ACC112 (cell line): Measurements from ENCODE around the gene AP2S1.
A peak's percentile ranks its signal among the peaks of the same experiment; 100 is the strongest.
"Not testable (repeated sequence)": the region's sequence is repeated elsewhere in the genome, so short reads cannot be mapped to it uniquely, and the experiment has no call there.

Experiments used
- H2AFZ ChIP-seq: fragments of 200-600 bp; sonication (generic); one replicate; pipeline ENCODE4 v1.6.0; 2017; ENCODE audit warnings: antibody characterized with exemption, low read length; ENCODE audit not compliant: unreplicated experiment
- H3K27ac ChIP-seq: fragments of 200-600 bp; sonication (generic); 2 replicates; pipeline ENCODE4 v1.5.1; 2014; ENCODE audit warnings: low read depth, mild to moderate bottlenecking, antibody characterized with exemption, low read length, moderate library complexity
- H3K27me3 ChIP-seq: fragments of 200-600 bp; sonication (generic); 2 replicates; pipeline ENCODE4 v1.6.1; 2014; ENCODE audit warnings: mild to moderate bottlenecking, antibody characterized with exemption, low read length, moderate library complexity, mixed read lengths; ENCODE audit not compliant: insufficient read depth
- H3K36me3 ChIP-seq: fragments of 200-600 bp; sonication (generic); 2 replicates; pipeline ENCODE4 v1.6.1; 2016; ENCODE audit warnings: mild to moderate bottlenecking, antibody characterized with exemption, low read length, moderate library complexity, mixed read lengths; ENCODE audit not compliant: insufficient read depth
- H3K4me1 ChIP-seq: fragments of 200-600 bp; sonication (generic); one replicate; pipeline ENCODE4 v1.6.1; 2016; ENCODE audit warnings: low read length, mixed read lengths; ENCODE audit not compliant: insufficient read depth, unreplicated experiment, control insufficient read depth
- H3K4me3 ChIP-seq: fragments of 200-600 bp; sonication (generic); 2 replicates; pipeline ENCODE4 v1.5.1; 2014; ENCODE audit warnings: mild to moderate bottlenecking, low read depth, low read length
- H3K79me2 ChIP-seq: fragments of 200-600 bp; sonication (generic); one replicate; pipeline ENCODE4 v1.6.0; 2016; ENCODE audit warnings: low read length; ENCODE audit not compliant: control insufficient read depth, unreplicated experiment, insufficient read depth

Gene AP2S1

GRCh38 chr19:46882751-46883150 is 32.1 kb upstream of the AP2S1 start:
- H3K36me3 ChIP-seq, H3K4me3 ChIP-seq, H3K27me3 ChIP-seq, H2AFZ ChIP-seq, H3K27ac ChIP-seq: not testable (repeated sequence)
- Histone ChIP-seq H3K79me2 (peaks cover 57% of the 10 kb centered on the region), H3K4me1 (peaks cover 41% of the 10 kb centered on the region)

GRCh38 chr19:46882034-46882433 is 31.4 kb upstream of the AP2S1 start:
- H3K27ac ChIP-seq: no peak overlapping the region
- H3K4me1 ChIP-seq: peaks cover 40% of the 10 kb centered on the region
- no peaks in the 10 kb centered on the region for H3K27me3 ChIP-seq
- no peak overlapping the region for H3K4me3 ChIP-seq
- H3K79me2 ChIP-seq: peaks cover 49% of the 10 kb centered on the region
- H2AFZ ChIP-seq: no peak overlapping the region
- no peaks in the 10 kb centered on the region for H3K36me3 ChIP-seq

- Histone ChIP-seq H3K79me2 (peaks cover 47% of the 10 kb centered on the region), H3K4me1 (peaks cover 31% of the 10 kb centered on the region), H3K4me3 (no peak overlapping the region), H3K27ac (no peak overlapping the region), H2AFZ (no peak overlapping the region), H3K27me3 (no peaks in the 10 kb centered on the region), H3K36me3 (no peaks in the 10 kb centered on the region)
Observed at GRCh38 chr19:46881092-46881491, 30.4 kb upstream of the AP2S1 start.

- H3K27me3 ChIP-seq: no peaks in the 10 kb centered on the region
- peak overlapping the region; percentile 66 for H3K27ac ChIP-seq
- peaks cover 26% of the 10 kb centered on the region for H3K4me1 ChIP-seq
- peaks cover 51% of the 10 kb centered on the region for H3K79me2 ChIP-seq
- no peaks in the 10 kb centered on the region for H3K36me3 ChIP-seq
- no peak overlapping the region for H2AFZ ChIP-seq
- no peak overlapping the region for H3K4me3 ChIP-seq
Observed at GRCh38 chr19:46880431-46880830, 29.8 kb upstream of the AP2S1 start.

- H3K4me1 ChIP-seq: peaks cover 26% of the 10 kb centered on the region
- peak overlapping the region; percentile 75 for H3K27ac ChIP-seq
- H3K79me2 ChIP-seq: peaks cover 50% of the 10 kb centered on the region
- peaks cover 2% of the 10 kb centered on the region; the same call in 1 of the 2 replicates for H3K36me3 ChIP-seq
- no peak overlapping the region for H2AFZ ChIP-seq
- H3K27me3 ChIP-seq: no peaks in the 10 kb centered on the region
- 0 out of 2 replicates have a peak overlapping the region, but pooled peaks have one; percentile 3 for H3K4me3 ChIP-seq
Observed at GRCh38 chr19:46878613-46879375, 28.1 kb upstream of the AP2S1 start.

- 0 out of 2 replicates have a peak overlapping the region, but pooled peaks have one; percentile 23 for H3K27ac ChIP-seq
- no peak overlapping the region for H3K4me3 ChIP-seq
- H3K79me2 ChIP-seq: peaks cover 46% of the 10 kb centered on the region
- peaks cover 23% of the 10 kb centered on the region for H3K4me1 ChIP-seq
- H3K36me3 ChIP-seq: peaks cover 2% of the 10 kb centered on the region; the same call in 1 of the 2 replicates
- H2AFZ ChIP-seq: no peak overlapping the region
- H3K27me3 ChIP-seq: no peaks in the 10 kb centered on the region
Observed at GRCh38 chr19:46875657-46876056, 25.0 kb upstream of the AP2S1 start.

- Histone ChIP-seq H3K4me3 (no peak overlapping the region), H2AFZ (no peak overlapping the region), H3K36me3 (peaks cover 2% of the 10 kb centered on the region; the same call in 1 of the 2 replicates), H3K4me1 (peaks cover 21% of the 10 kb centered on the region), H3K27ac (0 out of 2 replicates have a peak overlapping the region, but pooled peaks have one; percentile 23), H3K27me3 (no peaks in the 10 kb centered on the region), H3K79me2 (peaks cover 50% of the 10 kb centered on the region)
Observed at GRCh38 chr19:46875234-46875633, 24.6 kb upstream of the AP2S1 start.

GRCh38 chr19:46872967-46873366 is 22.3 kb upstream of the AP2S1 start:
- peaks cover 2% of the 10 kb centered on the region; the same call in 1 of the 2 replicates for H3K36me3 ChIP-seq
- no peak overlapping the region for H3K4me3 ChIP-seq
- no peak overlapping the region for H2AFZ ChIP-seq
- peaks cover 6% of the 10 kb centered on the region for H3K4me1 ChIP-seq
- H3K27ac ChIP-seq: peak overlapping the region; percentile 75
- H3K79me2 ChIP-seq: peaks cover 62% of the 10 kb centered on the region
- H3K27me3 ChIP-seq: no peaks in the 10 kb centered on the region

GRCh38 chr19:46871173-46871572 is 20.5 kb upstream of the AP2S1 start:
- not testable (repeated sequence) for H3K27me3 ChIP-seq, H3K27ac ChIP-seq, H3K36me3 ChIP-seq, H3K4me3 ChIP-seq, H2AFZ ChIP-seq
- H3K79me2 ChIP-seq: peaks cover 77% of the 10 kb centered on the region
- peaks cover 20% of the 10 kb centered on the region for H3K4me1 ChIP-seq

GRCh38 chr19:46868025-46868802 is 17.6 kb upstream of the AP2S1 start:
- Histone ChIP-seq H3K27ac (no peak overlapping the region), H3K4me3 (no peak overlapping the region), H3K36me3 (no peaks in the 10 kb centered on the region), H3K4me1 (peaks cover 43% of the 10 kb centered on the region), H3K27me3 (no peaks in the 10 kb centered on the region), H3K79me2 (peaks cover 89% of the 10 kb centered on the region), H2AFZ (no peak overlapping the region)
